Kidney tubule cell (primary cell): ENCODE results near the gene DGCR2.
"Not testable (repeated sequence)": the region's sequence is repeated elsewhere in the genome, so short reads cannot be mapped to it uniquely, and the experiment has no call there.

ENCODE experiments used
- DNase-seq: peaks from one replicate; pipeline ENCODE4 v3.0.0-alpha.2; 2018; ENCODE audit warnings: low spot score

Gene DGCR2, protein sequence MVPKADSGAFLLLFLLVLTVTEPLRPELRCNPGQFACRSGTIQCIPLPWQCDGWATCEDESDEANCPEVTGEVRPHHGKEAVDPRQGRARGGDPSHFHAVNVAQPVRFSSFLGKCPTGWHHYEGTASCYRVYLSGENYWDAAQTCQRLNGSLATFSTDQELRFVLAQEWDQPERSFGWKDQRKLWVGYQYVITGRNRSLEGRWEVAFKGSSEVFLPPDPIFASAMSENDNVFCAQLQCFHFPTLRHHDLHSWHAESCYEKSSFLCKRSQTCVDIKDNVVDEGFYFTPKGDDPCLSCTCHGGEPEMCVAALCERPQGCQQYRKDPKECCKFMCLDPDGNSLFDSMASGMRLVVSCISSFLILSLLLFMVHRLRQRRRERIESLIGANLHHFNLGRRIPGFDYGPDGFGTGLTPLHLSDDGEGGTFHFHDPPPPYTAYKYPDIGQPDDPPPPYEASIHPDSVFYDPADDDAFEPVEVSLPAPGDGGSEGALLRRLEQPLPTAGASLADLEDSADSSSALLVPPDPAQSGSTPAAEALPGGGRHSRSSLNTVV

DNA sequence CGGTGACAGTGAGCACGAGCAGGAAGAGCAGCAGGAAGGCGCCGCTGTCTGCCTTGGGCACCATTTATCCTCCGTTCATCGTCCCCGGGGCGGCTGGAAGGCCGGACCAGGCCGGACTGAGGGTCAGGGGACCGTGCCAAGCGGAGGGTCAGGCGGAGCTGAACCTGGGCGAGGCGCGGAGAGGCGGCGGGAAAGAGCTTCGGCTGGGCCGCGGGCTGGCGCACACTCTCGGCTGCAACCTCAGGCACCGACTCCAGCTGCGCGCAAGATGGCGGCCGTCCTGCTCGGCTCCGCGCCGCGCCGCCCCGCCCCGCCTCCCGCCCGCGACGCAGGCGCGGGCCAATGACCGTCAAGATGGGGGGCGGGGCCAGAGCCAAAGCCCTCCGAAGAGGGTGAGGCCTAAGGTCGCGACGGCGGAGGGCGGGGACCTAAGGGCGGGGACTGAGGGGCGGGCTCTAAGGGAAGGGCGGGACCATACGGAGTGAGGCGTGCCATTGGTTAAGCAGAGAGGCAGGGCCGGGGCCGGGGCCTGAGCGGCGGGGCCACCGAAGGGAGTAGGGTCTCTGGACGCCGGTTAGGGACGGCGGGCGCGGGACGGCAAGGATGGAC lies at the start of gene DGCR2:
Gene DGCR2, minus strand, starts transcription at position 270 of the 609 bp plus-strand sequence. Its CDS starts 206 bp downstream, at position 64.
- DNase-seq, result peak; percentile 96

DNA sequence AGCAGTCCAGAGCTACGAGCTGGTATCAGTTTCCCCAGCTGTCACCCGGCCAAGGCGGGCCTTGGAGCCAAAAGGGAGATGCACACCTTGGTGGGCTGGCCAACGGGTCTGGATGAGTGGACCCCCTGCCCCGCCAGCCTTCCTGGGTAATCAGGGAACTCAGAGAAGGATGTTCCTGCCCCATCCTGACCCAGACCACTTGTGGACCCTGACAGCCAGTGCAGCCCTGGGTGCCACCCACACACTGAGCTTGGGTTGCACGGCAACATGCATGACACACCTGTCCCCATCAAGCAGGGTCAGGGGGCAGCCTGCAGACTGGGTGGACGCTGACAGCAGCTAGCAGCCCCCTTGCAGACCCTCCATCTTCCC lies 47.7 kb upstream of the DGCR2 start:
- no peak for DNase-seq

DNA sequence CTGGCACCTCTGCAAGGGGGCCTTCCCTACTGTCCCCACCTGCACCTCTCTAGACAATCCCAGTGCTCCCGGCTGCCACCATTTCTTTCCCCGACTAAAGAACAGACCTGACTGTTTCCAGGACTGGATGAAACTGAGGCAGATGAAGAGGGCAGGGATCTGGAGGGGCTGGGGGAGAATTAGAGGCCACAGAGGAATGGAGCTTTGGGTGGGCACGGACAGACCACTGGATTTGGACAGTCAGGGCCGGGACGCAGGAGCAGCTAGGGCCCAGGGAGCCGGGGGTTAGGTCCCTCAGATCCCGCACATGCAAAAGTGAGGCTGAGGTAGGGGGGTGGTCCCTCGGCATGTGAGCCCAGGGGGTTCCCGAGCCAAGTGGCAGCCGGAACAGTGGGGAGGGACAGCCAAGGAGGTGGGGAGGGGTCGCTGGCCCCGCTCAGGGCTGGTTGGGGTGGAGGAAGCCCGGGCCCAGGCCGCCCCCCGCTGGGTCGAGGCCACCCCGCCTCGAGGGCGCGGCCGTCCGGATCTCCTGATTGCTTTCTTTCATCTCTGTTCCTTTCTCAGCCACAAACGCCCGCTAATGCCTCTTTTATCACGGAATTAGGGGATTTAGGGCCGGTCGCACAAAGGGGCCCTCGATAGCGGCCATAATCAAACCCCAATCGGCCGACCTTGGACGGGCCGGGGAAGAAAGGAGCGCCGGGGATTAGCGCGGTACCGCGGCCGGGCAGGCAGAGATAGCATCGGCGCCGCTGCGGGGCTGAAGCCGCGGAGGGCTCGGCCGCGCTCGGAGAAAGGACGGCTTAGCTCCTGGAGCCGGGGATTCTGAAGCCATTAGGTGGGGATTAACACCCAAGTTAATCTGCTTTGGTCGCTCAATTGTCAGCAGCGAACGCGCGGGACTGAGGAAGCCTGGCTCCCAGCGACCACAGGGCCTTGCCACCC lies 47.1 kb upstream of the DGCR2 start:
- no peak for DNase-seq

DNA sequence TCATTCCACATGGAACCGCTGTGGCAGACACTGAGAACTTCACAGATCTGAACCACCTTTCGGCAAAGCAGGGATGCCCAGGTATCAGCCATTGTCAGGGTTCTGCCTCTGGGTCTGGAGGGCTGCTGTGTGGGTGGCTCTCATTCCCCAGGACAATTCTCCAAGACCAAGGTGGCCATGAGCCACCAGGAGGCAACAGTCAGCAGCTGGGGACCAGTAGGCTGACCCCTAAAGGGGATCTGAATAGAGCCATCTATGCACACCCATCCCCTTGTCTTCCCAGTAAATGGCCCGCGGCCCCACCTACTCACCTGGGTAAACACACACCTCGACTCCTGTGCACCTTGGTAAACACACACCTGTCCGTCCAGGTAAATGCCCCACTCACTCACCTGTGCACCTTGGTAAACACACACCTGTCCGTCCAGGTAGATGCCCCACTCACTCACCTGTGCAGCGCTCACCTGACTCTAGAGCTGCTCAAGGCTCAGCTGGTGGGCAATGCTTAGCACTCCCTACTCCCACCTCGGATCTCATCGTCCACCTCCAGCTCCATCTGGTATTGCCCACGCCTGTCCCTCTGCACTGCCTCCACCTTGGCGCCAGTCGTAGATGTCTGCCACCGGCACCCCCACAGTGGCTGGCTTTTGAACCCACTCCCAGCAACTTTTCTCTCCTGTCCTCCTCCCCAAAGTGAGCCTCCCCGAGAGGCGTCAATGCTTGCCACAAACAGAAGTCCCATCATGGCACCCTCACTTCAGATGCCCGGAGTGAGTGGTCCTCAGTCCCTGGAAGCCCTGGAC lies 46.1 kb upstream of the DGCR2 start:
- DNase-seq, result no peak

DNA sequence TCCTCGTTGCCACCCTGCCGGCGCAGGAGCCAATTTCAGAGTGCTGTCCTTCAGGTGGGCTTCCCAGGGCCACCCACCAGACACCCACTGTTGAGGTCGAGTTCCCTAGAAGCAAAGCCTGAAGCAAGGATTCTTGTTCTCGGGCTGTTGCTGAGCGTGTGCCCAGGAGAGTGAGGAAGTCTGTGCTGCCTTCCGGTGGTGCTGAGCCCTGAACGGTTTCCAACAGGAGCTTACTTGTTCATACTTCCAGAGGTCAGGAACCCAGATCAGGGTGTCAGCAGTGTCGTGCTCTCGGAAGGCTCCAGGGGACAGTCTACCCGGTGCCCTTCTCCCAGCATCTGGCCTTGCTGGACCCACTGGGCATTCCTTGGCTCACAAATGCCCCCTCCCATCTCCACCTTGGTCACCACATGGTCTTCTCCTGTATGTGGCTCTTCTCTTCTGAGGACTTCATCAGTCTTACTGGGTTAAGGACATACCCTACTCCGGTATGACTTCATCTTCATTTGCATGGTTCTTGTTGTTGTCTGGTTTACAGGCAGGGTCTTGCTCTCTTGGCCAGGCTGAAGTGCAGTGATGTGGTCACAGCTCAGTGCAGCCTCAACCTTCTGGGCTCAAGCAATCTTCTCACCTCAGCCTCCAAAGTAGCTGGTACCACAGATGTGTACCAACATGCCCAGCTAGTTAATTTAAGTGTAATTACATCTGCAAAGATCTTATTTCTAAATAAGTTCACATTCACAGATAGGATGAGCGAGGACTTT lies 45.1 kb upstream of the DGCR2 start:
- DNase-seq, result no peak

DNA sequence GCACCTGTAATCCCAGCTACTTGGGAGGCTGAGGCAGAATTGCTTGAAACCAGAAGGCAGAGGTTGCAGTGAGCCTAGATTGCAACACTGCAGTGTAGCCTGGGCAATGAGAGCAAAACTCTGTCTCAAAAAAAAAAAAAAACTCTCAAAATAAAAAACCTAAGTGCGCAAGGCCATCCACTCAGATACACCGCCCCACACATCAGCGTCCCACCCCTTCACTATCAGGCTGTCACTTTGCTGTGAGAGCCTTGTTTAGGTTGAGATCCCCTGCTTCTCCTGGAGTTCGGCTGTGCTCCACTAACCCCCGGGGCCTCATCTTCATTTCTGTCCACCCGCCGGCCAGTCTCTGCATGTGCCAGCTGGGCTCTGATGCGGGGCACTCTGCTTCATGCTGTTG lies 44.2 kb upstream of the DGCR2 start:
- DNase-seq, result no peak

DNA sequence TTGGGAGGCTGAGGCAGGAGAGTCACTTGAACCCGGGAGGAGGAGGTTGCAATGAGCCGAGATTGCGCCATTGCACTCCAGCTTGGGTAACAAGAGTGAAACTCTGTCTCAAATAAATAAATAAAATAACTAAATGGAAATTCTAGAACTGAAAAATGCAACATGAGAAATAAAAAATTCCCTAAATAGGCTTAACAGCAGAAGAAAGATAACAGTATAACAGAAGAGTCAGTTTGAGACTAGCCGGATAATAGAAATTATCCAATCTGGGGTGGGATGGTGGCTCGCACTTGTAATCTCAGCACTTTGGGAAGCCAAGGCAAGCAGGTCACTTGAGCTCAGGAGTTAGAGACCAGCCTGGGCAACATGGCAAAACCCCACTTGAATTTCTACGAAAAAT lies 42.2 kb upstream of the DGCR2 start:
- no peak for DNase-seq

DNA sequence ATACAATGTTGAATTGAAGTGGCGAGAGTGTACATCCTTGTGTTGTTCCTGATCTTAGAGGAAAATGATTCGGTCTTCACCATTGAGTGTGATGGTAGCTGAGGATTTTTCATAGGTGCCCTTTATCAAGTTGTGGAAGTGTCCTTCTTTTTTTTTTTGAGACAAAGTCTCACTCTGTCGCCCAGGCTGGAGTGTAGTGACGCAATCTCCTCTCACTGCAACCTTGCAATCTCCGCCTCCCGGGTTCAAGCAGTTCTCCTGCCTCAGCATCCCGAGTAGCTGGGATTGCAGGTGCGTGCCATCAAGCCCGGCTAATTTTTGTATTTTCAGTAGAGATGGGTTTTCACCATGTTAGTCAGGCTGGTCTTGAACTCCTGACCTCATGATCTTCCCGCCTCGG lies 36.4 kb upstream of the DGCR2 start:
- not testable (repeated sequence) for DNase-seq

DNA sequence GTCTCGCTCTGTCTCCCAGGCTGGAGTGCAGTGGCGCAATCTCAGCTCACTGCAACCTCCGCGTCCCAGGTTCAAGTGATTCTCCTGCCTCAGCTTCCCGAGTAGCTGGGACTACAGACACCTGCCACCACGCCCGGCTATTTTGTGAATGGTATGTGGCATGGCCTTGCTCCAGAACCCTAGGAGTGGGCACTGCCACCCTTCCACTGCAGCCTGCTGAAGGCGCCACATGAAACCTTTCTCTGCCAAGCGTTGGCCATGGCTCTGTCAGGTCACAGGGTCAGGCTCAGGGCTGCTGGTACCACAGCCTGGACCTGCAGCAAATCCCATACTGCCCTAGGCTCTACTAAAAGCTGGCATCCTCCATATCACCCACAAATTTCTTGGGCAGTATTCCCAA lies 33.9 kb upstream of the DGCR2 start:
- not testable (repeated sequence) for DNase-seq

DNA sequence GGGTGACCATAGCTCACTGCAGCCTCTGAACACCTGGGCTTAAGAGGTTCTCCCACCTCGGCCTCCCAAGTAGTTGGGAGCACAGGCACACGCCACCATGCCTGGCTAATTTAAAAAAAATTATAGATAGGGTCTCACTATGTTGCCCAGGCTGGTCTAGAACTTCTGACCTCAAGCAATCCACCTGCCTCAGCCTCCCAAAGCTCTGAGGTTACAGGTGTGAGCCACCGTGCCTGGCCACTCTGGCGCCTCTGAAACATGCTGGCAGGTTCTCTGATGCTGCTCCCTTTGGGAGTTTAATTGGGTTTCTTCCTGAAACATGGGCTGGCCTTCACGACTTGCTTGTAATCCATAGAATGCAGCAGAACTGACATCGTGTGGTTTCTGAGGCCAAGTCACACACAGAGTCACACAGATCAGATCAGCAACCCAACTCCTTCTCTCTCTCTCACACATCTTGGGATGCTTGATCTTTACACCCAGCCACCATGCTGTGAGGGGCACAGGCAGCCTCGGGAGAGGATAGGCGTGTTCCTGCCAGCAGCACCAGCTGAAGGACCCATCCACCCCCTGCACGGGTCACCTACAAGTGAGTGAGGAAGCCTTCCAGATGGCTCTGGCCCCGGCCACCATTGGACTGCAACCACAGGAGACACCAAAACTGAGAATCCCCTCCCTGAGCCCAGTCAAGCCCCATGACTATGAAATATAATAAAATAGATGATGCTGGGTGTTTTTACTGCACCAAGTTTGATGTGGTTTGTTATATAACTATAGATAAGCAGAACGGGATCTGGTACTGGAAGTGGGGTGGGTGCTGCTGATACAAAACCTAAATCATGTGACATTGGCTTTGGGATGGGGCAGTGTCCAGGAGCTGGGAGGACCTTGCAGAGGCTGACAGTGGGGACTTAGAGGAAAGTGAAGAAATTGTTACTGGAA lies 31.0 kb upstream of the DGCR2 start:
- no peak for DNase-seq

DNA sequence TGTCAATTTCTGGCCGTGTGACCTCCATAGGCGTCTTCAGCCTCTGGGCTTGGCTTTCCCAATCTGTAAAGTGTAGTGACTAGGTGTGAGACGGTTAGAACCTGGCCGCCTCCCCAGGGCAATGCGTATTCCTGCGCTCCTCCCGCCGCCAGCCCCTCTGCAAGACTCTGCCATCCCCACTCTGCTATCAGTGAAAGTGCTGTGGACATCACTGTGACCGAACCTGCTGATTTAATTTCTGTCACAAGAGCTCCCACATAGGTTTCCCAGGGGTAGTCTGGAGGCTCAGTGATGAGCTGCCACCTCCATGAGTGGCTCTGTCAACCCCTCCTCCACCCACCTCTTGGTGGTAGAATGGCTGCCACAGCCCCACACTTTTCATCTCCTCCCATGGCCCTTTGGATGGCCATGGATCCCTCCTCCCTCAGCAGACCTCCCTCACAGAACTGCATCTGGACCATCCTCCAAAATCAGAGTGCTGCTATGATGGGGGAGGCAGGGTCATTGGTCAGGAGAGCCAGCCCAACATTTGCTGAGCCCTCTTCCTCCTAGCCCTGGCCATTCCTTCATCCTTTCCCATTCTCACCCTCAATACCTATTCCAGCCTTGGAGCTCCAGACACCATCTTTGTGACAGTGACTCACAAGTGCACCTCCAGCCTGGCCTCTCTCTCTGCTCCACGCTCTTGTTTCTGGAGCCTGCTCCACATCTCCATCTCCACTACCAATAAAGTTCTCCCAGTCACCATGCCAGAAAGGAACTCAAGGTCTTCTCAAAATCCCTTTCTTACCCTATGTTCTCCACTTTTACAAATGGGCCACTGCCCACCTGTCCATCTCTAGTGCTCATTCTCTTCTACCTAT lies 29.3 kb upstream of the DGCR2 start:
- no peak for DNase-seq

DNA sequence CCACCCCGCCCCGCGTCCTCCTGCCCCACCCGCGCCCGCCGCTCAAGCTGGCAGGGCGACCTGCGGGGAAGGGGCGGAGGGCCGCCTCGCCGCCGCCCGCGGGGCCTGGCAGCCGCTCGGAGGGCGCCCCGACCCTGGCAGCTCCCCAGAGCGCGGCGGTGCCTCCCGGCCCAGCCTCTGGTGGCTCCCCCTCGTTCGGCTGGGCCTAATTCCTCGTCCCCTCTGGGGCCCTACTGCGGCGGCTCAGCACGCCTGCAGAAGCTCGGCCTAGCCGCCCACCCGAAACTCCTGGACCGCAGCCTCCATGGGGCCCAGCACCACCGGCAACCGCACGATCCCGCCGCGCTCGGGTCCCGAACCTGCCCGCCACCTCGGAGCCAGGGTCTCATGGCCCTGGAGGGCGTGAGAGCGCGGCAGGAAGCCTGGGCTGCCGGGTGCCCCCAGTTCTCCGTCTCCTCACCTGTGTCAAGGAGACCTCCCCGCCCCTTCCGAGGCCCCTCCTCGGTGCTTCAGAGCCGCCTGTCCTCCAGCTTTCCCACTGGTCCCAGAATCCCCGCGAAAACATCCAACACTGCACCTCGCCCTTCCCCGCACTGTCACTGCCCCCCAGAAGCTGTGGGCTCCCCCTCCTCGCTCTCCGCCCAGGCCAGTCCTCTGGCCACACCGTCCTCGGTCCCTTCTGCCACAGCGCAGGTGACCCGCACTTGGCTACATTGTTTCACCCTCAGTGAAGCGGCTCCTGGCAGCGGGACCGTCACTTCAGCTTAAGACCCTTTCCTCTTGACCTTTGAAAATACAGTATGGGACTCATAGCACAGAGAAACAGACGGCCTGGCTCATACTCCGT lies 28.5 kb upstream of the DGCR2 start:
- DNase-seq, result no peak

DNA sequence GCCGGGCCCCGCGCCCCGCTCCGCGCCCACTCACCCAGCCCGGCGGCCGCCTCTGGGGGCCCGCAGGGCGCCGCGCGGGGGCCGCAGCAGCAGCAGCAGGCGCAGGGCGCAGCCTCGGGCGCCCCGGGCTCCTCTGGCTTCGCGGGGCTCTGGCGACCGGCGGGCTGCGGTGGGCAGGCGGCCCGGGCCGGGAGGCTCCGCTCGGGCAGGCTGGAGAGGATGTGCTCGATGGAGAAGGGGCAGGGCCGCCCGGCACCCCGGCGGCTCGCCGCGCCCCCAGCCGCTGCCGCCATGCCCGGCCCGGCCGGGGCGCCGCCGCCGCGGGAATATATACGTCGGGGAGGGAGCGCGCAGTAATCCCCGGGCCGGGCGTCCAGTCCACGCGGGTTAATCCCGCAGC lies 27.8 kb upstream of the DGCR2 start, which contains the start of gene GSC2:
Gene GSC2, minus strand, starts transcription at position 302 of the 400 bp plus-strand sequence. Its CDS starts 9 bp downstream, at position 293.
- no peak for DNase-seq

DNA sequence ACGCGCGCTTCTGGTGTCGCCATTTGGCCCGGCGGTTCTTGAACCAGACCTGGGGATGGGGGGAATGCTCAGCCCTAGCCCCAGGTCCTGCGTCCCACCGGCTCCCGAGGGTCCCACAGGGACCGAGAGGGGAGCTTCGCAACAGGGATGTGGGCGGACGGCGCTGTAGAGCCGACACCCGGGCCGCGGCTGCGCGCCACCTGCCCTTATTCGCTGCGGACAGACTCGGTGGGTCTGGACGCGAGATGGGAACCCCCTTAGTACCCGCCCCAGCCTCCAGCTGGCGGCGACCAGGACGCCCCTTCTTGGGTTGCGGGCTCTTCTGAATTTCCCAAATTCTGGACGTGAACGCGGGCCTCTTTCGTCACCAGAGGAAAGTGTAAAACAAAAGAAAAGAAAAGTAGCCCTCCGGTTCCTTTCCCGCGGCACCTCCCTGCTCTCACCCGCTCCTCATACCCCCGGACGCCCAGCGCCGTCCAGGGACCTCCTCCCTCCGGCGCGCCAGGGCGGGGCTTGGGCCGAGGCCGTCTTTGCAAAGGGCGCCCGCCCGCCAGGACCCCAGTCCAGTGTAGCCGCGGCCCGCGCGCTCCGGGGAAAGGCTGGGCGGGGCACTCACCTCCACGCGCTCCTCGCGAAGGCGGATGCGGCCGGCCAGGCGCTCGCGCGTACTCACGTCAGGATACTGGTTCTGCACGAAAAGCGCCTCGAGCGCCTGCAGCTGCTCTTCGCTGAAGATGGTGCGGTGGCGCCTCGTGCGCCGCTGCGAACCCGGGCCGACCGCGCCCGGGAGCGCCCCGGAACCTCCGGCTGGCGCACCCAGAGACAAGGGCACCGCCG lies 27.1 kb upstream of the DGCR2 start:
- no peak for DNase-seq

DNA sequence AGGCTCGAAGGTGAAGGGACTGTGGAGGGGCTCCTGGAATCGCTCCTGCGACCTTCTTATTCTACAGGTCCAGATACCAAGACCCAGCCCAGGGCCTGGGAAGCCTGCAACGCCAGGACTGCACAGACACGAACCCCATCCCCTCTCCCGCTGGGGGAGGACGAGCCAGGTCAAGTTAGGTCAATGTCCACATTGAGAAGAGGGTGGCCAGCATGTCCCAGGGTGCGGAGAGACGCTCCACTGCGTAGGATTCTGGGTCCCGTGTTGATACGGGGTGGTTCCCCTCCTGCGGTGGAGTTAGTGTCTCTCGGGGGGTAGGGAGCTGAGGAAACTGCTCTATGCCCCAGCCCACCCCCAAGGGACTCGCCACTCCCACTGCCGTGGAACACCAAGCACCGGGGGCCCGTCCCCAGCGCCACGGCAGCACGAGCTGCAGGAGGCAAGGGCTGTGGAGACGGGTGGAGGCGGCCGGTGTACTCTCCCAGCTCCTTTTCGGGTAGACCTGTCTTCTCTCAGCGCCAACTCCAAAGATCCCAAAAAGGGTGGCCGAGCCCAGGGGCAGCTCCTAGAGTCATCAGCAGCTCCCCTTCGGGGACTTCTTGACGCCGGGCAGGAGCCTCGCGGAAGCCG lies 26.3 kb upstream of the DGCR2 start:
- DNase-seq, result no peak

DNA sequence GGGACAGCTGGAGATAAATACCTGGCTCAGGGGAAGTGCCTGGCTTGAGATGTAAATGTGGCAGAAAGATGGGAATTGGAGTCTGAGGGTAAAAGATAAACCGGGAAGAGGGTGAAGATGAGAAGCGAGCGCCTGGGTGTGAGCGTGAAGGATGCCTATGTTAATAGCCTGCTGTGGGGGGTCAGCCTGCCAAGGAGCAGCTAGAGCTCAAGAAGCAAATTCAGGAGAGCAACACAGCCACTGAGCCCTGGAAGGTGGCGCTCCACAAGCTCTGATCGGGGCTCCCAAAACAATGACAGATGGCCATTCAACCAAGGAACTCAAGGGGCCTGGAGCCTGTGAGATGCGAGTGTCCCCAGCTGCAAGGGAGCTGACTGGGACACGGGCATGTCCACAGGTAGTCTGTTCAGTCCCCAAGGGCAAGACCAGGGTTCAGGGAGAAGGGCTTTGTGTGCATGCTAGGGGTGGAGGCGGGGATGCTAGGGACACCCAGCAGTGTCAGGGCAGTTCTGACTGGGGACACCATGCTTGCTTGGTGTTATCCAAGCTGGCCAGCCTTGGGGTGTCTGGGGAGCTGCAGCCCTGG lies 25.1 kb upstream of the DGCR2 start:
- no peak for DNase-seq
